OCI-LY3 (cell line): Measurements from ENCODE around the gene RRP36.

Source experiments
- CTCF ChIP-seq: fragments of 200-600, 300-600 bp; sonication (generic); IDR thresholded peaks from 2 replicates; pipeline ENCODE4 v1.5.1; 2014; ENCODE audit warnings: antibody characterized with exemption, low read length, low read depth
- EZH2phosphoT487 ChIP-seq: fragments of 200-600 bp; shearing (Covaris generic); IDR thresholded peaks from 2 replicates; pipeline ENCODE4 v1.6.1; 2018; ENCODE audit warnings: antibody characterized with exemption, mixed run types, low read depth

- TF ChIP-seq CTCF = no peak
- TF ChIP-seq EZH2phosphoT487 = no peak
Measured at GRCh38 chr6:43035495-43036194, 14.2 kb downstream of the RRP36 start.
